ENCODE results near the gene PAGE4.

- TF ChIP-seq CTCF (conservative IDR thresholded peaks at IDR 0.05 in 1 of 2, IDR thresholded peaks at IDR 0.05 in 1 of 2; ENCODE audit: low read depth in 1 of 2, low read length in 2 of 2) = no peak
- no peak for TF ChIP-seq EZH2 (IDR thresholded peaks at IDR 0.05; ENCODE audit: low read length, missing control alignments)
These were observed at the start of gene PAGE4 for GRCh38 chrX:49829016-49829415.
